H1 (cell line): Measurements from ENCODE around the gene OLFM2. TPM values are rescaled to one million over a fixed set of nuclear protein-coding genes. Genes with fewer than 3 reads are reported as not detected.

Experiments
- ASH2L ChIP-seq: fragments of 200-600, 300-600 bp; sonication (generic); IDR thresholded peaks from one replicate; pipeline ENCODE4 v1.7.1; 2017; ENCODE audit warnings: low read length
- E2F6 ChIP-seq: IDR thresholded peaks from 2 replicates; pipeline ENCODE4 v1.6.1; 2012; ENCODE audit warnings: inconsistent platforms
- MAFK ChIP-seq: IDR thresholded peaks from 2 replicates; pipeline ENCODE4 v1.6.1; 2012; ENCODE audit warnings: low read depth, mild to moderate bottlenecking, improper control_type of control experiment, low read length
- RBBP5 ChIP-seq: IDR thresholded peaks from 2 replicates; pipeline ENCODE4 v1.7.1; 2012; ENCODE audit warnings: low read depth, mild to moderate bottlenecking, inconsistent platforms, low read length, moderate library complexity, borderline replicate concordance
- RFX5 ChIP-seq: IDR thresholded peaks from 2 replicates; pipeline ENCODE4 v1.6.1; 2011; ENCODE audit warnings: low read depth, low read length, improper control_type of control experiment, borderline replicate concordance
- TBP ChIP-seq: IDR thresholded peaks from 2 replicates; pipeline ENCODE4 v1.6.1; 2011; ENCODE audit warnings: low read depth, low read length, improper control_type of control experiment
- polyA plus RNA-seq, 7 experiments: library from polyadenylated mRNA; depleted of rRNA in 3 of 7; stranded (reverse) in 5 of 7; unstranded in 2 of 7; fragments of >200 nt in 5 of 7; fragments of 200-250 nt in 2 of 7; gene quantifications; 1 replicate in 5 of 7; 2 replicates in 1 of 7; 4 replicates in 1 of 7; pipeline versions ENCODE4 v1.2.1 to v1.2.3, GENCODE V29; 2011 to 2013; ENCODE audit warnings: missing spikeins in 2 of 7, mixed read lengths in 2 of 7
- total RNA-seq: library from RNA; stranded (reverse); fragmentation: NEBNext Ultra II Directional; extraction: Animal tissue kit (Norgen Biotek cat#: 25700); gene quantifications from 2 replicates; pipeline ENCODE4 v1.2.1, GENCODE V29; 2021

The OLFM2 gene
- total and polyA plus RNA-seq, 2 of the 8 experiments (the other 6 are each of a cell fraction or from before 2014, with no cell fraction given): 68.2 to 151 TPM

- no peak for TF ChIP-seq RBBP5
- peak; percentile 73; the same call in 1 of the 2 replicates for TF ChIP-seq MAFK
- TF ChIP-seq E2F6: peak; percentile 17; the same call in 1 of the 2 replicates
- no peak for TF ChIP-seq TBP
- no peak for TF ChIP-seq RFX5
- peak; percentile 38 for TF ChIP-seq ASH2L
Observed at GRCh38 chr19:9914315-9915207, 21.8 kb downstream of the OLFM2 start (continued).
